ENCODE measurements around the gene RGL4.

GRCh38 chr22:23744001-23744400, 53.2 kb downstream of the RGL4 start:
- TF ChIP-seq CTCF (IDR thresholded peaks at IDR 0.05): no peak
- no peak for TF ChIP-seq POLR2A (IDR thresholded peaks at IDR 0.05)
